ENCODE data around the gene OR2B2.

The OR2B2 gene

DNA sequence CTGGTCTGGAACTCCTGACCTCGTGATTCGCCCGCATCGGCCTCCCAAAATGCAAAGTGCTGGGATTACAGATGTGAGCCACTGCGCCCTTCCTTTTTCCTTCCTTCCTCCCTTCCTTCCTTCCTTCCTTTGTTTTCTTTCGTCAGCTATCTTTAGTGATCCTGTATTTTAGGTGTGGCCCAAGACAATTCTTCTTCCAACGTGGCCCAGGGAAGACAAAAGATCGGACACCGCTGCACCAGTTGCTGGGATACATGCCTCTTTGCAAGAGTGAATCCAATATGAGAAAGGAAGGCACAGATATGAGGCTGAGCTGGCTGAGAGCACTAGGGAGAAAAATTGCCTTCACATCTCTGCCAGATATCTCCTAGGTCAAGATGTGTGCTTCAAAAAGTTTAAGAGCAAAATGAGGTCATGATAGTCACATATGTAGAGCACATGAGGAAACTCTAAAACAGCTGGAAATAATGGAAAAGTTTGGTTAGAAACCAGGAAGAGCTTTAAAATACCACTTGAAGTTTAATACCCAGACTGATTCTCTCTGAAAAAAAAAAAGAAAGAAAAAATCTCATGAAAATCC lies 41.8 kb downstream of the OR2B2 start:
- no peaks in the 10 kb centered on the region for H3K9me3 ChIP-seq (ENCODE audit: control insufficient read depth in 5 of 5, low read length in 5 of 5)
- peaks cover 0 to 23% (median 2%) of the 10 kb centered on the region in 5 donors for H3K27me3 ChIP-seq (ENCODE audit: control insufficient read depth in 5 of 5, insufficient read depth in 4 of 5, low read length in 5 of 5)
- H3K36me3 ChIP-seq (ENCODE audit: control insufficient read depth in 5 of 5, insufficient read depth in 5 of 5, low read length in 5 of 5): no peaks in the 10 kb centered on the region

DNA sequence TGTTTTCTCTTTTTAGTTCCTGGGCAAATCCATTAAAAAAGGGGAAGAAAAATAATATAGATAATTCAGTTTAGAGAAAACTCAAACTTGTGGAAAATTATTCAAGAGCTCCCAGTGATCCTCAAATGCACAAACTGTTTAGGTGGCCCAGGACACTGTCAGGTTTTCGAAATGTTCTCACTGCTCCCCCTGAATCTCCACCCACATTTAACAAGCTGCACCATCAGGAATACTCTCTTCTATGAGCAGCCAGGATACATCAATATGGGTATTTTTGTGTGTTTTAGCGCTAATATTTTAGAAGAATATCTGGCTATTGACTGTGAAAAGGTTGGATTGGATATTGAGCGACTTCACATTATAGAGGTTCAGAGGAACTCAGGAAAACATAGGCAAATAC lies 43.9 kb downstream of the OR2B2 start:
- Histone ChIP-seq H3K27me3 (ENCODE audit: control insufficient read depth in 5 of 5, insufficient read depth in 4 of 5, low read length in 5 of 5) (peaks cover 0 to 20% (median 0%) of the 10 kb centered on the region in 5 donors), H3K27ac (ENCODE audit: low read depth, low read length) (no peak overlapping the region), H3K9me3 (ENCODE audit: control insufficient read depth in 5 of 5, low read length in 5 of 5) (no peaks in the 10 kb centered on the region), H3K4me1 (ENCODE audit: control insufficient read depth in 5 of 5, insufficient read depth in 5 of 5, low read length in 5 of 5) (peaks cover 0 to 54% (median 51%) of the 10 kb centered on the region in 5 donors), H3K9ac (ENCODE audit: low read length in 5 of 5) (no peak overlapping the region), H3K36me3 (ENCODE audit: control insufficient read depth in 5 of 5, insufficient read depth in 5 of 5, low read length in 5 of 5) (no peaks in the 10 kb centered on the region), H3K4me3 (ENCODE audit: low read depth in 1 of 5, low read length in 5 of 5) (no peak overlapping the region)

More for the DNA sequence above, 41.8 kb downstream of the OR2B2 start:
- Histone ChIP-seq H3K9ac (ENCODE audit: low read length in 5 of 5) (no peak overlapping the region), H3K4me3 (ENCODE audit: low read depth in 1 of 5, low read length in 5 of 5) (no peak overlapping the region), H3K4me1 (ENCODE audit: control insufficient read depth in 5 of 5, insufficient read depth in 5 of 5, low read length in 5 of 5) (peaks cover 0 to 48% (median 45%) of the 10 kb centered on the region in 5 donors), H3K27ac (ENCODE audit: low read depth, low read length) (no peak overlapping the region)

DNA sequence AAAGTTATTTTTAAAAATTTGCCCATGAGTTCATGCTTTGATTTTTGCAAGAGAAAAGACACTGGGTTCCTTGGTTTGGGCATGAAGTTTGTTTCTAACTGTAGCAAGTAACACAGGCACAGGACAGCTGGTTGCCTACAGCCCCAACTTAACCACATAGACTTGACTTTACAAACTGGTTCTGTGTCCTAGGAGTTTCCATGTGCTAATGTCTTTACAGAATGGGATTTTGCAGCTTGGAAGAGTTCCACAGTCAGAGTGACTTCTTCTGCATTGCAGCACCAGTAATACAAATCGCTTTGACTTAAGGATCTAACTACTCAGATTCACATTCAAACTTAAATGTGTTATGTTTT lies 44.3 kb downstream of the OR2B2 start:
- Histone ChIP-seq H3K36me3 (ENCODE audit: control insufficient read depth in 5 of 5, insufficient read depth in 5 of 5, low read length in 5 of 5) (no peaks in the 10 kb centered on the region), H3K27me3 (ENCODE audit: control insufficient read depth in 5 of 5, insufficient read depth in 4 of 5, low read length in 5 of 5) (peaks cover 0 to 18% (median 0%) of the 10 kb centered on the region in 5 donors), H3K27ac (ENCODE audit: low read depth, low read length) (no peak overlapping the region), H3K9me3 (ENCODE audit: control insufficient read depth in 5 of 5, low read length in 5 of 5) (no peaks in the 10 kb centered on the region), H3K4me1 (ENCODE audit: control insufficient read depth in 5 of 5, insufficient read depth in 5 of 5, low read length in 5 of 5) (peaks cover 0 to 50% (median 47%) of the 10 kb centered on the region in 5 donors), H3K4me3 (ENCODE audit: low read depth in 1 of 5, low read length in 5 of 5) (peak overlapping the region in 1 of 5 donors; percentile 83), H3K9ac (ENCODE audit: low read length in 5 of 5) (no peak overlapping the region)

DNA sequence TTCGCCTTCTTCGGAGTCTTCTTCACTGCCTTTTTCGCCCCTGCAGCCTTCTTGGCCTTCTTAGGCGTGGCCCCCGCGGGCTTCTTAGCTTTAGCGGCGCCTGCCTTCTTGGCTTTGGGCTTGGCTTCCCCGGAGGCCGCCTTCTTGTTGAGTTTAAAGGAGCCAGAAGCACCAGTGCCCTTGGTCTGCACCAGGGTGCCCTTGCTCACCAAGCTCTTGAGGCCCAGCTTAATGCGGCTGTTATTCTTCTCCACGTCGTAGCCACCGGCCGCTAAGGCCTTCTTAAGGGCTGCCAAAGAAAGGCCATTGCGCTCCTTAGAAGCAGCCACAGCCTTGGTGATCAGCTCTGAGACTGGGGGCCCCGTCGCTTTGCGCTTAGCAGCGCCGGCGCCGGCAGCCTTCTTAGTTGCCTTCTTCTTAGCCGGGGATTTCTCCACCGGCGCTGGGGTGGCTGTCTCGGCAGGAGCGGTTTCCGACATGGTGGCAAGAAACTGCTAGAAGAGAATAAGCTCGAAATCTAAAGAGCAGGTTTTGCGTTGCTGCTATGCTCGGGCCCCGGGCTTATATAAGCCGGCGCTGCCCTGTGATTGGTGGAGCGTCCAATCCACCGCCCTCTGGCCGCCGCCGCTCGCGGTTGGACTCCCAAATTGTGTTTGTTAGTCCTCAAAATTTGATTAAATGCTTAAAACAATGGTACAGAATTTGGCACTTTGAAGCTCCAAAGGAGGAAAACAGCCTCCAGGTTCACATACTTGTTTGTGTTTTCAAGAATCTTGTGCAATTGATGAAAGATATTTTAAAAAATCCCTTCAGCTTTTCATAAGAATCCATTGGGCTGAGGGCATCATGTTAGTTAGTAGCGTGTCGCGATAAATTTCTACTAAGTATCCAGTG lies 44.9 kb downstream of the OR2B2 start:
- H3K27ac ChIP-seq (ENCODE audit: low read depth, low read length): peak overlapping the region; percentile 62
- H3K27me3 ChIP-seq (ENCODE audit: control insufficient read depth in 5 of 5, insufficient read depth in 4 of 5, low read length in 5 of 5): peaks cover 0 to 17% (median 0%) of the 10 kb centered on the region in 5 donors

DNA sequence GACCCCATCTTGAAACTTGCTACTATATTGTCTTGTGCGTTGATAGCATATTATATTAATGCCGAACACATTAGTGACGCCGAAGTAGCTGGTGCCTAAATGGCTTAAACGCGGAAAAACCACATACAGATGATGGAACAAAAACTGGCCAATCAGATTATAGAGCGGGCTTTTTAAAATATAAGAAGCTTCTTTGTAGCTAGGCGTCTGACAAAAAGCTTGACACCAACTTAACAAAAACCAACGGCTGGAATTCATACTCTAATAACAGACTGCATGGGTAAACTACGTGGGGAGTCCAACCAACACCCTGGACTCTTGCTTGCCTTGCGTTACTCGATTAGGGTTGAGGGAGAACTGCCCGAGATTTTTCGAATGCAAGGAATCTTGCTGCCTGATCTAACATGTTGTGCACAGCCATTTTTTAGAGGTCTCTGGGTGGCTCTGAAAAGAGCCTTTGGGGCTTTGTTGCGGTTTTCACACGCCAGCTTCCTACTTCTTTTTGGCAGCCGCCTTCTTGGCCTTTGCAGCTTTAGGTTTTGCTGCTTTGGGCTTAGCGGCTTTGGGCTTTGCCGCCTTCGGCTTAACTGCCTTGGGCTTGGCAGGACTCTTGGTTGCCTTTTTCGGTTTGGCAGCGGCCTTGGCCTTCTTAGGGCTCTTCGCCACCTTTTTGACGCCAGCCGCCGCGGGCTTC lies 45.7 kb downstream of the OR2B2 start:
- Histone ChIP-seq H3K27me3 (ENCODE audit: control insufficient read depth in 5 of 5, insufficient read depth in 4 of 5, low read length in 5 of 5) (peaks cover 0 to 13% (median 0%) of the 10 kb centered on the region in 5 donors), H3K9ac (ENCODE audit: low read length in 5 of 5) (peak overlapping the region in 3 of 5 donors; percentile 63 to 86 (median 69)), H3K27ac (ENCODE audit: low read depth, low read length) (peak overlapping the region; percentile 62), H3K4me1 (ENCODE audit: control insufficient read depth in 5 of 5, insufficient read depth in 5 of 5, low read length in 5 of 5) (peaks cover 0 to 40% (median 35%) of the 10 kb centered on the region in 5 donors), H3K36me3 (ENCODE audit: control insufficient read depth in 5 of 5, insufficient read depth in 5 of 5, low read length in 5 of 5) (no peaks in the 10 kb centered on the region), H3K4me3 (ENCODE audit: low read depth in 1 of 5, low read length in 5 of 5) (peak overlapping the region; percentile 74 to 91 (median 83)), H3K9me3 (ENCODE audit: control insufficient read depth in 5 of 5, low read length in 5 of 5) (no peaks in the 10 kb centered on the region)

More for the DNA sequence above, 44.9 kb downstream of the OR2B2 start:
- Histone ChIP-seq H3K4me3 (ENCODE audit: low read depth in 1 of 5, low read length in 5 of 5) (peak overlapping the region; percentile 74 to 91 (median 83)), H3K36me3 (ENCODE audit: control insufficient read depth in 5 of 5, insufficient read depth in 5 of 5, low read length in 5 of 5) (no peaks in the 10 kb centered on the region), H3K4me1 (ENCODE audit: control insufficient read depth in 5 of 5, insufficient read depth in 5 of 5, low read length in 5 of 5) (peaks cover 0 to 48% (median 43%) of the 10 kb centered on the region in 5 donors), H3K9me3 (ENCODE audit: control insufficient read depth in 5 of 5, low read length in 5 of 5) (no peaks in the 10 kb centered on the region), H3K9ac (ENCODE audit: low read length in 5 of 5) (peak overlapping the region in 4 of 5 donors; percentile 51 to 72 (median 66))

DNA sequence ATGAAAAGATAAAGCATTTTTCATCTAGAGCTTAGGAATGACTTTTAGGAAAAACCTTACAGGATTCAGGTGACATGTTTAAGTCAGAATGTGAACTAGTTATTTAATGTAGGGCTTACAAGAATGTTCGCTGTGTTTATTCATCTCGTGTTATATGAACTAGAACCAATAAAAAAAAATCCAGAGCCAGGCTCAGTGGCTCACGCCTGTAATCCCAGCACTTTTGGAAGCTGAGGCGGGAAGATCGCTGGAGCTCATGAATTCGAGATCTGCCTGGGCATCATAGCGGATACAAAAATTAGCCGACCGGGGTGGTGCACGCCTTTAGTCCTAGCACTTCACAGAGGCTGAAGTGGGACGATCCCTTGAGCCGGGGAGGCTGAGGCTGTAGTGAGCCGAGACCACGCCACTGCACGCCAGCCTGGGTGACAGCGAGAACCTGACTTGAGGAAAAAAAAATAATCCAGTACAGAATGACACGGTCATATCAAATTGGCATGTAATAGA lies 46.3 kb downstream of the OR2B2 start:
- H3K27ac ChIP-seq (ENCODE audit: low read depth, low read length): no peak overlapping the region
- no peaks in the 10 kb centered on the region for H3K9me3 ChIP-seq (ENCODE audit: control insufficient read depth in 5 of 5, low read length in 5 of 5)
- peak overlapping the region; percentile 74 to 91 (median 83) for H3K4me3 ChIP-seq (ENCODE audit: low read depth in 1 of 5, low read length in 5 of 5)
- peaks cover 0 to 9% (median 0%) of the 10 kb centered on the region in 5 donors for H3K27me3 ChIP-seq (ENCODE audit: control insufficient read depth in 5 of 5, insufficient read depth in 4 of 5, low read length in 5 of 5)
- no peaks in the 10 kb centered on the region for H3K36me3 ChIP-seq (ENCODE audit: control insufficient read depth in 5 of 5, insufficient read depth in 5 of 5, low read length in 5 of 5)
- peak overlapping the region in 3 of 5 donors; percentile 42 to 86 (median 63) for H3K9ac ChIP-seq (ENCODE audit: low read length in 5 of 5)
- peaks cover 0 to 39% (median 35%) of the 10 kb centered on the region in 5 donors for H3K4me1 ChIP-seq (ENCODE audit: control insufficient read depth in 5 of 5, insufficient read depth in 5 of 5, low read length in 5 of 5)

DNA sequence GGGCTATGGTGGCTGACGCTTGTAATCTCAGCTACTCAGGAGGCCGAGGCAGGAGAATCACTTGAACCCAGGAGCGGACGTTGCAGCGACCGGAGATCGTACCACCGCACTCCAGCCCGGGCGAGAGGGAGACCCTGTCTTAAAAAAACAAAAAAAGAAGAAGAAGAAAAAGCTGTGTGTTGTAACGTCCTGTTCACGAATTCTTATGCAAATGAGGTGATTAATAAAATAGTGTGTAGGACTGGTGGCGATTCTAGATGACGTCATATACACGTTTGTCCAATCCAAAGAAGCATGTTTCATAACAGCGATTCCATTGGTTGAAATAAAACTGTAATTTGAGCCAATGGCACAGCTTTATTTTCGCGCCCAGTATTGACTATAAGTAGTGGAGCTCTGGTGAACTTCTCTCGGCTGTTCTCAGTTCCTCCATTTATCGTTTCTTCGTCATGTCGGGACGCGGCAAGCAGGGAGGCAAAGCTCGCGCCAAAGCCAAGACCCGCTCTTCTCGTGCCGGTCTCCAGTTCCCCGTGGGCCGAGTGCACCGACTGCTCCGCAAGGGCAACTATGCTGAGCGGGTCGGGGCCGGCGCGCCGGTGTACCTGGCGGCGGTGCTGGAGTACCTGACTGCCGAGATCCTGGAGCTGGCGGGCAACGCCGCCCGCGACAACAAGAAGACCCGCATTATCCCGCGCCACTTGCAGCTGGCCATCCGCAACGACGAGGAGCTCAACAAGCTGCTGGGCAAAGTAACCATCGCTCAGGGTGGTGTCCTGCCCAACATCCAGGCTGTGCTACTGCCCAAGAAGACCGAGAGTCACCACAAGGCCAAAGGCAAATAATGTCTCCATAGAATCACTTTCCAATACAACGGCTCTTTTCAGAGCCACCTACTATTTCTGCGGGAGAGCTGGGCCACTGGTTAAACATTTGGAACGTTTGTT lies 47.0 kb downstream of the OR2B2 start:
- H3K9ac ChIP-seq (ENCODE audit: low read length in 5 of 5): peak overlapping the region in 4 of 5 donors; percentile 42 to 86 (median 76)
- H3K27me3 ChIP-seq (ENCODE audit: control insufficient read depth in 5 of 5, insufficient read depth in 4 of 5, low read length in 5 of 5): peaks cover 0 to 4% (median 0%) of the 10 kb centered on the region in 5 donors
- no peak overlapping the region for H3K27ac ChIP-seq (ENCODE audit: low read depth, low read length)
- H3K9me3 ChIP-seq (ENCODE audit: control insufficient read depth in 5 of 5, low read length in 5 of 5): no peaks in the 10 kb centered on the region
- no peaks in the 10 kb centered on the region for H3K36me3 ChIP-seq (ENCODE audit: control insufficient read depth in 5 of 5, insufficient read depth in 5 of 5, low read length in 5 of 5)
- H3K4me3 ChIP-seq (ENCODE audit: low read depth in 1 of 5, low read length in 5 of 5): peak overlapping the region; percentile 74 to 91 (median 83)
- H3K4me1 ChIP-seq (ENCODE audit: control insufficient read depth in 5 of 5, insufficient read depth in 5 of 5, low read length in 5 of 5): peaks cover 0 to 39% (median 35%) of the 10 kb centered on the region in 5 donors

DNA sequence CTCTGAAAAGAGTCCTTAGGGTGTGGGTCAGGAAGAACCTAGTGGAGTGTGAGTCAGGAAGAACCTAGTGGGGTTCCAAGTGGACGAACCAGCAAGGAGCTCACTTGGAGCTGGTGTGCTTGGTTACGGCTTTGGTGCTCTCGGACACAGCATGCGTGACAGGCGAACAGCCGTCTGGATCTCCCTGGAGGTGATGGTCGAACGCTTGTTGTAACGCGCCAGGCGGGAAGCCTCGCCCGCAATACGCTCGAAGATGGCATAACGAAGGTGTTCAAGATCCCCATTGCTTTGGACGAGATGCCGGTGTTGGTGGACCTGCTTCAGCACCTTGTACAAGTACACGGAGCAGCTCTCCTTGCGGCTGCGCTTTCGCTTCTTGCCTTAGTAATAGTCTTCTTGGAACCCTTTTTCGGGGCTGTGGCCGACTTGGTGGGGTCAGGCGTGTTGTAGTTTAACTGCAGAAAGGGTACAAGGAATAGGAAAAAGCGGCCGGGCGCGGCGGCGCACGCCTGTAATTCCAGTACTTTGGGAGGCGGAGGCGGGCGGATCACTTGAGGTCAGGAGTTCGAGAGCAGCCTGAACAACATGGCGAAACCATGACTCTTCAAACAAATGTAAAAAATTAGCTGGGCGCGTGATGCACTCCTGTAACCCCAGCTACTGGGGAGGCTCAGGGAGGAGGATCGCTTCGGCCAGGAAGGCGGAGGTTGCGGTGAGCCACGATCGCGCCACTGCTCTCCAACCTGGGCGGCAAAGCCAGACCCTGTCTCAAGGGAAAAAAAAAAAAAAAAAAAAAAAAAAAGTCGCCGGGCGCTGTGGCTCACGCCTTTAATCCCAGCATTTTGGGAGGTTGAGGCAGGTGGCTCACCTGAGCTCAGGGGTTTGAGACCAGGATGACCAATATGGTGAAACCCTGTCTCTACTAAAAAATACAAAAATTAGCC lies 48.0 kb downstream of the OR2B2 start:
- H3K4me1 ChIP-seq (ENCODE audit: control insufficient read depth in 5 of 5, insufficient read depth in 5 of 5, low read length in 5 of 5): peaks cover 0 to 39% (median 35%) of the 10 kb centered on the region in 5 donors
- peaks cover 0 to 3% (median 0%) of the 10 kb centered on the region in 5 donors for H3K27me3 ChIP-seq (ENCODE audit: control insufficient read depth in 5 of 5, insufficient read depth in 4 of 5, low read length in 5 of 5)
- H3K27ac ChIP-seq (ENCODE audit: low read depth, low read length): no peak overlapping the region
- no peaks in the 10 kb centered on the region for H3K9me3 ChIP-seq (ENCODE audit: control insufficient read depth in 5 of 5, low read length in 5 of 5)
- no peaks in the 10 kb centered on the region for H3K36me3 ChIP-seq (ENCODE audit: control insufficient read depth in 5 of 5, insufficient read depth in 5 of 5, low read length in 5 of 5)
- peak overlapping the region; percentile 1 to 86 (median 70) for H3K9ac ChIP-seq (ENCODE audit: low read length in 5 of 5)
- peak overlapping the region; percentile 72 to 91 (median 83) for H3K4me3 ChIP-seq (ENCODE audit: low read depth in 1 of 5, low read length in 5 of 5)

Data from subcutaneous abdominal adipose tissue (tissue), 5 donors.